AML-193 (cell line): ENCODE results near the gene STK32B.
"Not testable (repeated sequence)": the region's sequence is repeated elsewhere in the genome, so short reads cannot be mapped to it uniquely, and the experiment has no call there.

Experiments used
- DNase-seq, 2 experiments: peaks; one replicate each; lab custom pipeline; 2025; lab: John Stamatoyannopoulos, UW

Gene STK32B

DNA sequence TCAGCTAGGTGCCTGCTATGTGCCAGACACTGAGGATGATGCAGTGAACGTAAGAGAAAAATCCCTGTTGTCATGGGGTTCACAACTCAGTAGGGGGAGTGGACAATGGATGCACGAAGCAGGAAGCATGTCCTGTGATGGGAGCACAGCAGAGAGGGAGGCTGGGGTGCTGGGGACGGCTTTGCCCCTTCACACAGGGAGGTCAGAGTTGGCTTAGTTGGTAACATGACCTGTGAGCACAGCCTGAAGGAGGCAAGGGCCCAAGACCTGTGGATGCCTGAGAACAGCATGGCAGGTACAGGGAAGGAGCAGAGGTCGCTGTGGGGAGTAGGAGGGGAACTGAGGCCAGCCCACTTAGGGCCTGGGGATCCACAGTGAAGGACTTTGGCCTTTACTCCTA, 109.4 kb downstream of the STK32B start:
- no peak for DNase-seq

DNA sequence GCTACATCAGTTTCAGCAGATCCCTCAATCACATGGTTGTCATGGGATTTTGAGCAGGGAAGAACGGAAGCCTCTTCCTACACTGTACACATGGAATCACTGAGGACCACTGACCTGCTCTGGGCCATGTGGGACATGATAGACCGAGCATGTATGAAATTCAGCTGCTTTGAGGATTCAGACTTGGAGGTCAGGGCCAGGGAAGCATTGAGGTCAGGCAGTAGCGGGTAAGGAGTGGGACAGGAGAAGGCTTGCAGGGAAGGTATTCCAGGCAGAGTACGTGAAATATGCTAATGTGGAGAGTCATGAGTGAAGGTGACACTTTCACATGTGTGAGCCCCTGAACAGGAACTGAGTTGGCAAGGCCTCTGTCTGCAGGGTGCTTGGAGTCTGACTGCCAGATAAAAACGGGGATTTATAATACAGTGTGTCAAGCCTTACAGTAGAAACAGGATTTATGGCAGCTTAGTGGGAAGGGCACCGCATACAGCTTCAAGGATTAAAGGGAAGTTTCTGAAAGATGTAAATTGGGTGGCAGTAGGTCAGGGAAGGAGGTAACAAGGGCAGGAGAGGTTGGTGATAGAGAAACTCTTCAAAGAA, 111.7 kb downstream of the STK32B start:
- DNase-seq: no peak

DNA sequence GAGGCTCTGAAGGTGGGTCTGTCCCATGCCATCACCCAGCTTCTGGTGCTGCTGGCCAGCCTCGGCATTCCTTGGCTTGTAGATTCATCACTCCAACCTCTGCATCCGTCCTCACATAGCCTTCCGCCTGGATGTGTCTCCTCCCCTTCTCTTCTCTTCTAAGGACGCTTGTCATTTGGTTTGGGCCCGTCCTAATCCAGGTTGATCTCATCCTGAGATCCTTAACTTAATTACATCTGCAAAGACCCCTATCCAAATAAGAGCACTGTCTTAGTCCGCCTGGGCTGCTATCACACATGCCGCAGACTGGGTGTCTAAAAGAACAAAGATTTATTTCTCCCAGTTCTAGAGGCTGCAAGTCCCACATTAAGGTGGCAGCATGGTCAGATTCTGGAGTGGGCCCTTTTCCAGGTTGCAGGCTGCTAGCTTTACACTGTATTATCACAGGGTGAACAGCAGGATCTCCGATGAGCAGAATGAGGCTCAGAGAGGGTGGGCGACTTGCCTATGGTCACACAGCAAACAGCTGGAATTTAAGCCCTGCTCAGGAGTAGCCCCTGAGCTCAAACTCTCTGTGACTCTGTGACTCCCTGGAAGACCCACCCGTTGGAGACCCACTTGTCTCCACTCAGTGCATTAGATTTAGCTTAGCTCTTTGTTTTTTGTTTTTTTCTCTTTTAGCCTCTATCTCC, 113.1 kb downstream of the STK32B start:
- DNase-seq: no peak

DNA sequence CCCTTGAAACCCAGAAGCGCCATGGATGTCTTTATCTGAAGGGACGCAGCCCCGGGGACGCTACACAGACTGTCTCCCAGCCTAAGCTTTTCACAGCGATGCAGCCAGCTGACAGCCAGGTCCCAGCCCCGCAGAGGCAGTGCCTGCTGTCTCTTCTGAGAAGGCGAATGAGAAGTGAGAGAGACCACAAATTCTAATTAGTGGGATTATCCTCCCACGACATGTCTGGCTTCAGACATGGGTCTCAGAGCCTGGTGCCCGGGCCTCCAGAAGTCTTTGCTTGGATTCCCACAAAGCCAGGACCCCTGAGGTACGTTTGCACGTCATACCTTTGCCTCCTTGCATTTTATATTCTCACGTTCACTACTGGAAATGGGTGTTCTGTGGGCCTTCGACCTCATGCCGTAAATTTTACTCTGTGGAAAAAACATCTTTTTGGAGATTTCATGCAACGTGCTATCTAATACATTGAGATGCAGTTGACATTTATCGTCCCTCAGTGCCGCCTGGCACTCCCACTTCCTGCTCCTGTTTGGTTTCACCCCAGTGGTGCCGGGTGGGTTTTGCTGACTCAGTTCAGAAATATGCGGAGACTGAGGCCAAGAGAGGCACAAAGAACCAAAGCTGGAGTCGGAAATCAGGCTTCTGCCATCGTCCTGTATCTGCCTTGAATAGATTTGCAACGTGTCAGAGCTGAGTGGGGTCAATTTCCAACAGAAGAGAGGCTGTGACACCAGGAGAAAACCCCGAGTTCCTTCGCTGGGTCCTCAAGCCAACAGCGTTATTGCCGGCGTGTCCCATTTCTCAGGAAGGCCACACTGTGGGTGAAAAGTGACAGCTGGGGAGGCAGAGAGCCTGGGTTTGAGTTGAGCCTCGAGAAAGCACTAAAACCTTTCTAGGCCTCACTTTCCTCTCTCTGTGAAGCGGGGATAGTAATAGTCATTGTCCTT, 114.4 kb downstream of the STK32B start:
- no peak for DNase-seq

DNA sequence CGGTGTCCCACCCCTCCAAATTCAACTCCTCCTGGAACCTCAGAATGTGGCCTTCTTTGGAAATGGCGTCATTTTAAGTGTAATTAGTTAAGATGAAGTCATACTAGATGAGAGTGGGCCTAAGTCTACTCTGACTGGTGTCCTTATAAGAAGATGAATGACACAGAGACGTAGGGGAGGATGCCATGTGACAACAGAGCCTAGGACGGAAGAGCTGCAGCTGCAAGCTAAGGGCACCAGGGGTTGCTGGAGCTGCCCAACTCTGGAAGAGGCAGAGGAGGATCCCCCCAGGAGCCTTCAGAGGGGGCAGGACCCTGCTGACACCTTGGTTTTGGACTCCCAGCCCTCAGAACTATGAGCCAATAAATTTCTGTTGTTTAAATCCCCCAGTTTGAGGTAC, 115.1 kb downstream of the STK32B start:
- DNase-seq: no peak

DNA sequence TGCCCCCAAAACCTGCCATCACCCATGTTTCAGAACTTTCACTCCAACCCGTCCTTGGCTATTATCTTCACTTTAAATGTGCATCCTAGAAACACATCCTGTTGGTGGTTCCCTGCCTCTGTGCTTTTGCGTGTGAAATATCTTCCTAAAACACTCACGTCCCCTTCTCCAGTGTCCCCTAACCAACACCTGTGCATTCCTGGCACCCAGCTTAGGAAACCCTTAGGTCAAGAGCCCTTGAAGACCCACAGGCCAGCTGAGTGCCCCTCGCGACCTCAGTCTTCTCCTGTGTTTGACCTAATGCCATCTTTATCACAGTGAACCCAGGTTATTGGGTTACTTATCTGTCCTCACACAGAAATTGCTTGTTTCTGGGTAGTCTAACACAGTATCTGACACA, 117.6 kb downstream of the STK32B start:
- DNase-seq: no peak

DNA sequence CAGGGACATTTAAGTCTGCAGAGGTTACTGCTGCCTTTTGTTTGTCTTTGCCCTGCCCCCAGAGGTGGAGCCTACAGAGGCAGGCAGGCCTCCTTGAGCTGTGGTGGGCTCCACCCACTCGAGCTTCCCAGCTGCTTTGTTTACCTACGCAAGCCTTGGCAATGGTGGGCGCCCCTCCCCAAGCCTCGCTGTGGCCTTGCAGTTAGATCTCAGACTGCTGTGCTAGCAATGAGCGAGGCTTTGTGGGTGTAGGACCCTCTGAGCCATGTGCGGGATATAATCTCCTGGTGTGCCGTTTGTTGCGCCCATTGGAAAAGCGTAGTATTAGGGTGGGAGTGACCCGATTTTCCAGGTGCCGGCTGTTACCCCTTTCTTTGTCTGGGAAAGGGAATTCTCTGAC, 124.6 kb downstream of the STK32B start:
- DNase-seq: not testable (repeated sequence)

DNA sequence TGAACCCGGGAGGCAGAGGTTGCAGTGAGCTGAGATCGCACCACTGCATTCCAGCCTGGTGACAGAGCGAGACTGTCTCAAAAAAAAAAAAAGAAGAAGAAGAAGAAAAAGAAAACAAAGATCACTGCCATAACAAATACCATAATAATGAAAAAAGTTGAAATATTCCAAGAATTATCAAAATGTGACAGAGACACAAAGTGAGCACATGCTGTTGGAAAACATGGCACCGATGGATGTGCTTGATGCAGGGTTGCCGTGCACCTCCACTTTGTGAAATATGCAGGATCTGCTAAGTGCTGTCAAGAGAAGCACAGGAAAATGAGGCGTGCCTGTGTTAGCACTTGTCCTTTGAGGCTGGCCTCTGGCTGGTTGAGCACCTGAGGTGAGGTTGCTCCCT, 133.3 kb downstream of the STK32B start:
- no peak for DNase-seq

DNA sequence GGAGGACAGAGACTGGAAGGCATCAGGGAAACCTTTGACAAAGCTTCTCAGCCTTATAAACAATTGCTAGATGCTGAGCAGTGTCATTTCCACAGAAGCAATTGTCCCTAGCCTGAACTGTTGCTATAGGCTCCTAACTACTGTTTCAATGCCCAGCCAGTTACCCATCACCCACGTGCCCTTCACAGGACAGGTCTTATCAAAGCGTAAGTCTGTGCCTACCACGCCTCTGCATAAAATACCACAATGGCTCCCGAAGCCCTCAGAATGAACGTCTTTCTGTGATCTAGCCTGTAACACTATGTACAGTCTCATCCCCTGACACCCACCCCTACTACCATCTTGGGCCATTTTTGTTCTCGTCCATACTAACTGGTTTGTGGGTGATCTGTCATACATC, 134.3 kb downstream of the STK32B start:
- DNase-seq: no peak

DNA sequence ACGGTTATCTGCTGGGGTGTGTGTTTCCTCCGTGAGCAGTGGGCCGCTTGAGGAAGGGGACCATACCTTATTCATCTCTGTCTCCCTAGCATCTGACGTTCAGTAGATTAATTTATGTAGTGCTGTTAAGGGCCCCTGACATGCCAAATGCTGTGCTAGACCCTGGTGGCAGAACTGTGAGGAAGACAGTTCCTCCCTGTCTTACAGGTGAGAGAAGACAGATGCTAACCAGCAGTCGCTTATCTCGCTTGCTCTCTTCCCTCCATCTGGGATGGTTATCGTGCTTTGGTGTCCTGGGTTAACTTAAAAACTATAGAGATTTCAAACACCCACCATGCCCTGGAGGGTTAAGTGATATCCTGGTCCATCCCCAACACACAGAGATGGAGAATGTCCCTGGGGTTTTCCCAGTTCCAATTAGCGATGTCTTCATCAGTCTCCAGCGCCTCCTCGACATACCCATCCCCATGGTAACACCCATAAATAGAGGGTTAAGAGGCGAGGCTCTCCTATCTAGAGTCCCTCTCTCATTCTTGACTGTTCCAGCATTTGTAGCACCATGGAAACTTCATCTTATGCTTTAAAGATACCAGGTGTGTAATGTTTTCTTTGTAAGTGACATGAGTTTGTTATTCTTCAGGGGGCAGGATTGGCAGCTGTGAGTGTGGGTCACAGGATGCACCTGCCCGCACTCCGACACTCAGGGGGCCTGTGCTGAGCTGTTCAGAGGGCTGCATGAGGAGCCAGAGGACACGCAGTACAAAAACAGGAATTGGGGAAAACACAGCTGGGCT, 135.2 kb downstream of the STK32B start:
- no peak for DNase-seq

DNA sequence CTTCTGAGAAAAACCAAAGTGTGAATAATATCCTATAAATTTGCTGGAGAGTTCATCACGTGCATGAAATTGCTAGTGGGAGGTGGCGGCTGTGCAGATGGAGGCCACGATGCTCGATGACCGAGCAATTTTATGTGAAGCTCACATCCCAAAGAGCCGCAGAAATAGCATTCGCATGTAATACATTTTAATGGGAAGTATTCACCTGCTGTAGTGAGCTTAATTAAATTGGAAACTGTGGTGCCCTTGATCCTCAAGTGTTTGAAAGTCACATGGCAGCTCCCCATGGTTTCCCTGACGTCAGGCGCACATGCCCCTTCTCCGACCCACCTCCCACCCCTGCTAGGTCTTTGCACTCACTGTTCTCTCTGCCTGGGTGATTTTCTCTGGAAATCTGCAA, 136.8 kb downstream of the STK32B start:
- DNase-seq: no peak

DNA sequence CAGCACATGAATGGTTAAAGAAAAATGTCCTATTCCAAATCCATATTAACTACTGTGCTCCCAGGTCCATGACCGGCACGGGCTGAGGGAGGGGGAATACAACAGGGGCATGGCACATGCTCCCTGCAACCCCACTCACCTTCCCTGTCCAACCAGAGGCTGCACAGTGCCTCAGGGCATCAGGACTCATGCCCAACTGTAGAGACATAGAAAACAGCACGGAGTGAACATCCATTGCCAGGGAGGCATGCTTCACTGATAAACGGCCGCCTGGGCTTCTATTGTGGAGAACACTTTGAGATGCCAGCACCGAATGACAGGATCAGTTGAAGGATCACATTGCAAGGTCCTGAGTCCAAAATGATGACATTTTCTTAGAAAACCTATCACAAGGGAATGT, 140.6 kb downstream of the STK32B start:
- DNase-seq: no peak

DNA sequence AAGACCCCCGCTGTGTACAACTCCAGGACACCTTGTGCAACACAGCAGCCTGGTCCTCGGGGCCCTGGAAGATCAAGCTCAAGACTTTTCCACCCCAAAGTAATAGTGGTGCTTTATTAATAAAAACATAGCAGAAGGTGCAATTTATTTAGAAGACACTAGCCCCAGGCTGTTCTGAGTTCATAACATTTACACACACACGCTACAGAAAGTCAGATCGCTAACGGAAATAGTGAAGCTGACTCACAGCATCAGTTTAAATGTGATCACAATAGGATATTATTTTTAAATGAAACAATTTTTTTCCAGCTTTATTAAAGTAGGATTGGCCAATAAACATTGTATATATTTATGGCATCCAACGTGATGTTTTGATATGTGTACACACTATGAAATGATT, 141.0 kb downstream of the STK32B start:
- no peak for DNase-seq

DNA sequence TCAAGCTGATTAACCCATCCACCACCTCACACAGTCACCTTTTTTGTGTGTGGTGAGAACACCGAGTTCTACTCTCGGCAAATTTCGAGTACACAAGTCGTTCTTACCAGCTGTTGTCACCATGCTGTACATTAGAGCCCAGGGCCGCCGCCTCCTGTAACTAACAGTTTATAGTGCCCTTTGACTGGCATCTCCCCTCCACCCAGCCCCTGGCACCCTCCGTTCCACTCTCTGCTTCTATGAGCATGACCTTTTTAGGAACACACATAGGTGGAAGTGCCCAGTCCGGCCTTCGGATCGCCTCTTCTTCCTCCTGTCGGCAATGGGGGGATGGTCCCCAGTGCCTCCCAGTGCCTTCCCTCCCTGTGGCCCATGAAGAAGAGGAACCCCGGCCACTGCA, 141.4 kb downstream of the STK32B start:
- DNase-seq: no peak

DNA sequence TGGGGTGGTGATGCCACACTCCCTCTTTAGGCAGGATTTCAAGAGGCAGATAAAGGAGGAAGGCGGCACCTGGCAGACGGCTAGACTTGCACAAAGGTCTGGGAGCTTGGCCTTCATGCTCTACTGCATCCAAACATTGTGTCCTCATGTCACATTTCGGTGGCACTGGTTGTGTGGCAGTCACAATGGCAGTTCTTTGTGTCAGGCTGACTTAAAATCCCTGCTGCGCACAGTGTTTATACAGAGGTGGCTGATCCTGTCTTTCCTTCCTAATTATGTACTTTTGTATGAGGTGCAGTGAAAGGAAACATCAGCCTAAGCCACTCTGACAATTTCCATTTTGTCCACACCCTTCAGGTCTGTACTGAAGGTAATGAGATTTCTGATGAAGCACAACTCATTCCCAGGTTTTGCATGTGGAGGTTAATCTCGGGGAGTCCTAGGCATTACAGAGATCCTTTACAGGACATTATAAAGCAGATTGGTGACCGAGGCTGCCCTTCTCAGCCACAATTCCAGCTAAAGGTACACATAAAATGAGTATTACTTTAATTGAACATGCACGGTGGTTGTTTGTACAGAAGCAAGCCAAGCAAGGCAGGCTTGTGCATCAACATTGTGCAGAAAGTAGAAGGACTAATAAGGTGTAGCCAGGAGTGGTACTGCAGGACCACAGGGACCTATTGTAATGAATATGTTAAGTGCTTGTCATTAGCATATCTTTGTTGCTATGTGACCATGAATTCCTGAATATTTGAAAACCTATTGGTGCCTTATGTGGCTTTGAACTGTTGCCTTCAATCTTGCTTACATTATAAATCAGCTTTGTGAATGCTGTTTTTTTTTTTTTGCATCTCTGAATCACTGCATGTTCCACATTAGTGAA, 147.6 kb downstream of the STK32B start:
- no peak for DNase-seq

DNA sequence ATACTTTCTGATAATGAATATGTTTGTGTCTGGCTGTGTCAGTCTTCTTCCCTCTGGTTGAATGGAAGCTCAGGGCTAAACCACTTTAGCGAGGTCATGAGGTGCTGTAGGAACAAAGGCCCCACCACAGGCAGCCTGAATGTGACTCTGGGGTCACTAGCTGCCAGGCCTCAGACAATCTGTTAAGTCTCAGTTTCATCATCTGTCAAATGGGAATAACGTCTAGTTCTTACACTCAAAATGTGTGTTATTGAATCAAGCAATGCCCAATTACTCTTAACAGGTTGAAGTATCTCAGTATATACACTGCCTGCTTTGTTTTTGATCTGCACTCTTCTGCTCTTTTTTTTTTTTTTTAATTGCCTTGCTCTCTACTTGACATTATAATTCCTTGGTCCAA, 148.6 kb downstream of the STK32B start:
- DNase-seq: no peak

DNA sequence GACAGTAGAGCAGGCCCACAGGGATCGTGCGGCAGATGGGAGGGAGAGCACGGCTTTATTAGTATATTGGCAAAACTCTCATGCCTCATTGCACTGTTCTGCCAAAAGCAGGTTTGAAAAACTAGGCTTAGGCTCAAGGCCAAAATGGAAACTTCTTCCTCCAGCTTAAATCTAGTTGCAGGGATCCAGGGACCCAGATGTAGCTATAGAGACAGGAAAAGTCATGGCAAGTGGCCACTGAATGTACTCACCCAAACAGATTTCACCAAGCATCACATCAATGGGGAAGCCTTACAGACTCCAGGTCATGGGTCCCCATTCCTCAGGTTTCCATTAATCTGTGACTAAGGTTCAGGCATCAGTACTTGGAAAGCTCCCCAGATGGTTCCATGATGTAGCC, 149.2 kb downstream of the STK32B start:
- no peak for DNase-seq

DNA sequence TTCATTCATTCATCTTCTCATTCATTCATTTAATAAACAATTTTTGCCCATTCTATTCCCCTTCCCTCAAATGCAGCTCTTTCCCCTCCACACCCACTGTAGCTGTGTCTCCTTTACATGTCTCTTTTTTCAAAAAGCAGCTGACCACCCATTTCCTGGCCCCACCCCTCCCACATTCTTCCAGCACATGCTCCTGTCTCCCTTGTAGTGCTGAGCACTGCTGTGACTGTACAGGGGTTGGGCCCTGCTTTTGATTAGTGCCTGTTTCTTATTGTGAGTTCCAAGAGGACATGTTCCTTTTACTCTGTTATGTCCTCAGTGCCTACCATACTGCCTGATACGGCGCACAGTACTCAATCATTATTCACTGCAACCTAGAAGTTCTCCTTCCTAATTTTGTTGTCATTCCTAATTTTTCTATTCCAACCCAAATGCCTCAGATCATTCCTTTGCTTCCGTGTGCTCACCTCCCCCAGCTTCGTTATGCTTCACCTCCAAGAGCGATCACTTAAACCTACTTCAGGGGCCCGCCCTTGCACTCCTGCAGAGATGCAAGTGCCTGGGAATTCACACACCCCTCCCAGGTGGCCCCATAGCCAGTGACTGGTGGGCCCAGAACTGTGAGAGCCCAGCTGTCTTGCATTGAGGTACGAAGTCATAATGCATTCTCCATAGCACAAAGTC, 152.2 kb downstream of the STK32B start:
- DNase-seq: no peak

DNA sequence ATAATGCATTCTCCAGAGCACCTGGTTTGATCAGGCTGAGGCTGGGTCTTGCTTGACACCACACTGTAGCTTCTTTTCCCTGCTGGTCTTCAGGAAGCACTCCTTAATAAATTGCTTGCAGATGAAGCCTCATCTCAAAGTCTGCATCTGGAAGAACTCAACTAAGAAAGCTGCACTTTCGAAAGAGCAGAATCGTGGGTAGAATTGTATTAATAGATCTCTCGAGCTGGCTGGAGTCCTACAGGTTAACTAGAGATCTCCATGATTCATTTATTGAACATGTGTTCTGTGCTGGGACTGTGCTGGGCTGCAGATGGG, 152.7 kb downstream of the STK32B start:
- DNase-seq: no peak

DNA sequence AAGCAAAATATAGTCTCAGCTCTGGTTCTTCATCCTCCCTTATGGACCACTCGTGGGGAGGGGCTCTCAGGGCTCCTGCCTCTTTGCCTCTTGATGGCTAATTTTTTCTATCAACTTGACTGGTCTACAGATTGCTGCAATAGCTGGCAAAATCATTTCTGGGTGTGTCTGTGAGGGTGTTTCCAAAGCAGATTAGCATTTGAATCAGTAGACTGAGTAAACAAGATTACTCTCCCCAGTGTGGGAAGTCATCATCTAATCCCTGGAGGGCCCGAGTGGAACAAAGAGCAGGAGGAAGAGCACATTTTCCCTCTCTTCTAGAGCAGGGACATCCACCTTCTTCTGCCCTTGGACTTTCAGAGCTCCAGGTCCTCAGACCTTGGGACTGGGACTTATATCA, 153.5 kb downstream of the STK32B start:
- DNase-seq: no peak
